IMR-90 (cell line): Measurements from ENCODE around the gene MOCS2. TPM values are rescaled to one million over a fixed set of nuclear protein-coding genes. Genes with fewer than 3 reads are reported as not detected.

Experiments
- ATAC-seq: fragments of 200-7000 bp; cut with Tn5 transposase; 2 replicates; pipeline ENCODE4 v1.9.1; 2020; ENCODE audit warnings: low read depth, mild to moderate bottlenecking, moderate library complexity
- BruUV-seq: library from RNA; stranded (reverse); fragments of 400-500 nt; replicated peaks from 2 replicates; lab custom pipeline; 2021; lab: Mats Ljungman, UMichigan
- CTCF ChIA-PET: fragments of 300-600 bp; formaldehyde crosslinking; extraction: SDS; loops from one replicate; lab custom pipeline; 2021; ENCODE audit warnings: antibody characterized with exemption; lab: Yijun Ruan, JAX
- POLR2A ChIA-PET: fragments of 300-600 bp; sonication (Branson Sonifier 250); formaldehyde crosslinking; loops from one replicate; lab custom pipeline; 2022; ENCODE audit warnings: antibody characterized with exemption; ENCODE audit not compliant: unreplicated experiment; lab: Charles Lee
- DNase-seq: peaks from one replicate; pipeline ENCODE4 v3.0.0; 2013
- H2AFZ ChIP-seq: replicated peaks from 2 replicates; pipeline ENCODE3; 2013; ENCODE audit warnings: low read length, mild to moderate bottlenecking; ENCODE audit not compliant: poor library complexity
- H2AK5ac ChIP-seq: 2 replicates; pipeline ENCODE4 v1.6.1; 2013; ENCODE audit warnings: low read depth, low read length, inconsistent platforms
- H2AK9ac ChIP-seq: replicated peaks from 2 replicates; pipeline ENCODE3; 2013; ENCODE audit warnings: mild to moderate bottlenecking, low read depth, low read length, moderate library complexity; ENCODE audit not compliant: poor library complexity
- H2BK120ac ChIP-seq: 2 replicates; pipeline ENCODE4 v1.6.1; 2013; ENCODE audit warnings: low read depth, low read length, inconsistent platforms
- H2BK15ac ChIP-seq: 3 replicates; pipeline ENCODE4 v1.6.1; 2013; ENCODE audit warnings: low read depth, low read length, inconsistent platforms
- H2BK20ac ChIP-seq: 2 replicates; pipeline ENCODE4 v1.6.1; 2013; ENCODE audit warnings: low read depth, mild to moderate bottlenecking, inconsistent platforms, low read length, moderate library complexity
- H2BK5ac ChIP-seq: 2 replicates; pipeline ENCODE4 v1.6.1; 2013; ENCODE audit warnings: mild to moderate bottlenecking, low read depth, low read length, inconsistent platforms; ENCODE audit not compliant: poor library complexity, severe bottlenecking
- H3K14ac ChIP-seq: replicated peaks from 2 replicates; pipeline ENCODE4 v1.6.1; 2013; ENCODE audit warnings: low read depth, low read length, inconsistent platforms
- H3K18ac ChIP-seq: 2 replicates; pipeline ENCODE4 v1.6.1; 2013; ENCODE audit warnings: low read depth, low read length, control low read depth
- H3K23ac ChIP-seq: 2 replicates; pipeline ENCODE4 v1.6.1; 2013; ENCODE audit warnings: low read depth, low read length, inconsistent platforms
- H3K27ac ChIP-seq: 2 replicates; pipeline ENCODE4 v1.5.1; 2013; ENCODE audit warnings: mild to moderate bottlenecking, control low read depth, low read length; ENCODE audit not compliant: insufficient read depth
- H3K27me3 ChIP-seq: 2 replicates; pipeline ENCODE4 v1.6.1; 2013; ENCODE audit warnings: low read length; ENCODE audit not compliant: control insufficient read depth, insufficient read depth
- H3K36me3 ChIP-seq: 2 replicates; pipeline ENCODE4 v1.6.1; 2013; ENCODE audit warnings: low read length, mixed read lengths; ENCODE audit not compliant: control insufficient read depth, insufficient read depth
- H3K4ac ChIP-seq: 2 replicates; pipeline ENCODE4 v1.6.1; 2013; ENCODE audit warnings: low read depth, low read length, inconsistent platforms
- H3K4me1 ChIP-seq: 2 replicates; pipeline ENCODE4 v1.6.1; 2013; ENCODE audit warnings: low read length, mixed read lengths; ENCODE audit not compliant: control insufficient read depth, insufficient read depth
- H3K4me2 ChIP-seq: 2 replicates; pipeline ENCODE4 v1.6.1; 2013; ENCODE audit warnings: low read depth, mild to moderate bottlenecking, control low read depth, low read length, moderate library complexity
- H3K4me3 ChIP-seq: 2 replicates; pipeline ENCODE4 v1.5.1; 2013; ENCODE audit warnings: low read depth, mild to moderate bottlenecking, control low read depth, low read length, moderate library complexity; ENCODE audit not compliant: insufficient read depth
- H3K56ac ChIP-seq: 2 replicates; pipeline ENCODE4 v1.6.1; 2013; ENCODE audit warnings: low read length, inconsistent platforms; ENCODE audit not compliant: insufficient read depth; ENCODE audit errors: extremely low read depth
- H3K79me1 ChIP-seq, 2 experiments: 2 replicates each; pipeline ENCODE4 v1.6.1; 2013; ENCODE audit warnings: low read length in 2 of 2, inconsistent platforms in 1 of 2, low read depth in 1 of 2
- H3K9ac ChIP-seq: 2 replicates; pipeline ENCODE4 v1.6.1; 2013; ENCODE audit warnings: low read depth, low read length, control low read depth
- H3K9me1 ChIP-seq: 2 replicates; pipeline ENCODE4 v1.6.1; 2013; ENCODE audit warnings: low read length, inconsistent platforms; ENCODE audit not compliant: insufficient read depth
- H3K9me3 ChIP-seq: 2 replicates; pipeline ENCODE4 v1.6.1; 2013; ENCODE audit warnings: low read length; ENCODE audit not compliant: control insufficient read depth, insufficient read depth
- H4K20me1 ChIP-seq: 2 replicates; pipeline ENCODE4 v1.6.1; 2013; ENCODE audit warnings: low read length, inconsistent platforms; ENCODE audit not compliant: insufficient read depth
- H4K5ac ChIP-seq: 2 replicates; pipeline ENCODE4 v1.6.1; 2013; ENCODE audit warnings: mild to moderate bottlenecking, low read depth, low read length, control low read depth
- H4K8ac ChIP-seq, 2 experiments: 2 replicates each; pipeline ENCODE4 v1.6.1; 2013; ENCODE audit warnings: low read depth in 2 of 2, low read length in 2 of 2, control low read depth in 1 of 2, inconsistent platforms in 1 of 2
- H4K91ac ChIP-seq: 2 replicates; pipeline ENCODE4 v1.6.1; 2013; ENCODE audit warnings: low read depth, low read length, inconsistent platforms; ENCODE audit not compliant: insufficient read depth
- BHLHE40 ChIP-seq: fragments of 150-350 bp; IDR thresholded peaks from 2 replicates; pipeline ENCODE4 v1.6.1; 2016; ENCODE audit warnings: mild to moderate bottlenecking, low read depth, low read length
- CEBPB ChIP-seq: IDR thresholded peaks from 2 replicates; pipeline ENCODE4 v1.6.1; 2012; ENCODE audit warnings: low read depth, low read length, improper control_type of control experiment
- NFE2L2 ChIP-seq: fragments of 150-350 bp; IDR thresholded peaks from 2 replicates; pipeline ENCODE4 v1.6.1; 2016; ENCODE audit warnings: low read depth, mild to moderate bottlenecking, low read length
- WGBS, 2 experiments: methylation state at CpG; one replicate each; pipeline versions ENCODE4 v1.1.5 to v1.1.7; 2013; ENCODE audit warnings: missing lambda C conversion rate in 2 of 2; ENCODE audit not compliant: insufficient read length in 1 of 2; ENCODE audit errors: extremely low coverage in 2 of 2; 5-methylcytosine and 5-hydroxymethylcytosine counted together
- dilution Hi-C: fragments of 300-500 bp; cut with HindIII; formaldehyde crosslinking; loops from one replicate; pipeline ENCODE4 v1.14.3; 2018; ENCODE audit warnings: low sequenced_read_pairs; ENCODE audit not compliant: unreplicated experiment
- in situ Hi-C: fragments of 300-500 bp; cut with MboI; formaldehyde crosslinking; loops from 3 replicates; pipeline ENCODE4 v1.14.3; 2019; ENCODE audit warnings: low sequenced_read_pairs, inconsistent platforms, mixed read lengths
- intact Hi-C: fragments of 100-400 bp; cut with micrococcal nuclease; formaldehyde crosslinking; loops from 2 replicates; pipeline ENCODE4 v1.10.0; 2022
- polyA plus RNA-seq, 3 experiments: library from polyadenylated mRNA; depleted of rRNA; stranded (reverse); fragments of >200 nt; gene quantifications; 2 replicates each; pipeline ENCODE4 v1.2.3, GENCODE V29; 2012; ENCODE audit warnings: low replicate concordance in 1 of 3
- total RNA-seq: library from RNA; depleted of rRNA; stranded (reverse); fragments of >200 nt; gene quantifications from 2 replicates; pipeline ENCODE4 v1.2.3, GENCODE V29; 2012

Gene MOCS2
- total and polyA plus RNA-seq, 2 of the 4 experiments (the other 2 are of a cell fraction) = 36.4 to 40.0 TPM

DNA sequence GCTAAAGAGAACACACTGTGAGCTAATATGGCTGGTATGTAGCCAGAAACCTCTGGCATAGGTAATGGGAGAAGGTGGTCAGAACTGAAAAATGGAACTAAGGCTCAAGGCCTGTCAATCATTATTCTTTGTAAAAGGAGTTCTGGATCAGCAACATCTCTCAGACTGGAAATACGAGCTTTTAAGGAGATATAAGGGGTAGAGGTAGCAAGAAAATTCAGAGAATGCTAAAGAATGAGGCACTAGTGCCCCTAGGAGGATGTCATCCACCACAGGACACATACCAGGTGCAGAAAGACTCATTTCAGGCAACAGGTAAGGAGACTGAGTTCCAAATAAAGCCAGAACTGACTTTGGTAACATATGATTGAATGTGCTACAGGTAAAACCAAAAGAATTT is 18.9 kb upstream of the MOCS2 start:
- Histone ChIP-seq H2AK5ac (no peak overlapping the region), H3K4me1 (peaks cover 5% of the 10 kb centered on the region; the same call in 1 of the 2 replicates), H3K4me2 (no peak overlapping the region), H4K8ac (no peak overlapping the region), H2BK120ac (no peak overlapping the region), H3K27me3 (no peaks in the 10 kb centered on the region), H3K9ac (no peak overlapping the region), H3K4me3 (no peak overlapping the region), H2BK5ac (no peak overlapping the region), H3K23ac (no peak overlapping the region), H3K36me3 (no peaks in the 10 kb centered on the region), H4K5ac (no peak overlapping the region), H3K79me1 (no peaks in the 10 kb centered on the region), H3K56ac (no peak overlapping the region), H3K9me1 (peaks cover 3% of the 10 kb centered on the region; the same call in 1 of the 2 replicates), H3K9me3 (no peaks in the 10 kb centered on the region), H3K14ac (no peak overlapping the region), H2AK9ac (no peak overlapping the region), H4K91ac (no peak overlapping the region), H4K20me1 (no peaks in the 10 kb centered on the region), H3K27ac (no peak overlapping the region), H3K4ac (no peak overlapping the region), H2BK15ac (no peak overlapping the region), H2AFZ (no peak overlapping the region), H3K18ac (no peak overlapping the region), H2BK20ac (no peak overlapping the region)
- dilution Hi-C loops = no loop called here
- ChIA-PET CTCF (no interaction called here), POLR2A (no interaction called here)
- in situ Hi-C loops = loop anchor here (5.0 kb wide), 1 partner anchor 1104 kb away; no protein-coding TSS in a partner anchor
- intact Hi-C loops = no loop called here
- DNase-seq = no peak
- TF ChIP-seq NFE2L2 (no peak), CEBPB (no peak), BHLHE40 (no peak)
- ATAC-seq = no peak
- BruUV-seq = no TSS peak
- no CpG with 5 or more reads among the region's 1 CpG for WGBS, 2 experiments
